Uterus (tissue), 4 donors: ENCODE results near the gene VGLL3. TPM values are rescaled to one million over a fixed set of nuclear protein-coding genes. Genes with fewer than 3 reads are reported as not detected.

ENCODE experiments used
- DNase-seq, 2 donors: peaks; one replicate each; pipeline ENCODE4 v3.0.0-alpha.2; 2019 to 2020
- H3K27ac ChIP-seq, 2 donors: fragments of 200-600 bp; sonication (generic); 1 replicate in 1 of 2; 2 replicates in 1 of 2; pipeline ENCODE4 v1.5.1; 2016 to 2018
- H3K27me3 ChIP-seq, 2 donors: fragments of 200-600 bp; sonication (generic); one replicate each; pipeline ENCODE4 v1.5.1; 2018 to 2019; ENCODE audit warnings: control low read depth in 1 of 2
- H3K36me3 ChIP-seq, 2 donors: fragments of 200-600 bp; sonication (generic); one replicate each; pipeline ENCODE4 v1.5.1; 2019; ENCODE audit warnings: control low read depth in 1 of 2
- H3K4me1 ChIP-seq, 2 donors: fragments of 200-600 bp; sonication (generic); one replicate each; pipeline ENCODE4 v1.5.1; 2018 to 2019; ENCODE audit warnings: control low read depth in 1 of 2
- H3K4me3 ChIP-seq, 2 donors: fragments of 200-600 bp; sonication (generic); 1 replicate in 1 of 2; 2 replicates in 1 of 2; pipeline ENCODE4 v1.5.1; 2018 to 2019; ENCODE audit warnings: mild to moderate bottlenecking in 1 of 2
- H3K9me3 ChIP-seq, 2 donors: fragments of 200-600 bp; sonication (generic); one replicate each; pipeline ENCODE4 v1.5.1; 2019; ENCODE audit warnings: control low read depth in 1 of 2
- POLR2A ChIP-seq, 2 donors: fragments of 450-650 bp; IDR thresholded peaks; one replicate each; pipeline ENCODE4 v1.6.1; 2016; ENCODE audit warnings: antibody characterized with exemption in 2 of 2, mild to moderate bottlenecking in 1 of 2, moderate library complexity in 1 of 2
- intact Hi-C: fragments of 100-400 bp; cut with DNase I; formaldehyde crosslinking; loops from one replicate; pipeline ENCODE4 v1.15.1; 2023; ENCODE audit warnings: low total_unique reads
- total RNA-seq, 4 donors: library from RNA; depleted of rRNA in 3 of 4; stranded (reverse); fragments of >200 nt in 3 of 4; gene quantifications; one replicate each; pipeline versions ENCODE4 v1.1.0 to v1.2.4, GENCODE V29; 2014 to 2023
- TF ChIP-seq, protein P1 (sequence below), 4 experiments: fragments of 200-600 bp in 2 of 4; fragments of 450-650 bp in 2 of 4; sonication (generic) in 2 of 4; IDR thresholded peaks; one replicate each; pipeline ENCODE4 v1.5.1; 2016 to 2019; ENCODE audit warnings: antibody characterized with exemption in 4 of 4, mild to moderate bottlenecking in 2 of 4, moderate library complexity in 1 of 4
- donor health status: DM: yes; HTN: yes; CAD: no.

VGLL3 gene
- total RNA-seq, 4 donors from 2014 or later: 11.3 to 37.5 (median 20.9) TPM

DNA sequence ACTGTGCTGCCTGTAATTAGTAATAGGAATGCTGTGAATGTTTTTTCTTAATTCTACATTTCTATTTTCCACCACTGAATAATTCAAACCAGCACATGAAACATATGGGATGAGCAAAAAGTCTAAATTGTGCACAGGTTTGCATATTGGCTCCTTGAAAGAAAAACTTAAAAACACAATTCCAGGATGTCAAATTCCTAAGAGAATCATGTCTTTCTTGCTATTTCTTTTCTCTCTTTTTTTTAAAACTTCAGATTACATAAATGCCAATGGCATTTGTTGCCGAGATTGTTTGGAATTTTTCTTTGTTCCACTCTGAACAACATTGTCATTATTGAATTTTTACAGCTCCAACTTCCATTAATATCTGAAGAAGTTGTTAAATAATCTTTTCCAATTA is 60.8 kb downstream of the VGLL3 start:
- TF ChIP-seq POLR2A (IDR thresholded peaks at IDR 0.05): no peak
- TF ChIP-seq, protein P1, sequence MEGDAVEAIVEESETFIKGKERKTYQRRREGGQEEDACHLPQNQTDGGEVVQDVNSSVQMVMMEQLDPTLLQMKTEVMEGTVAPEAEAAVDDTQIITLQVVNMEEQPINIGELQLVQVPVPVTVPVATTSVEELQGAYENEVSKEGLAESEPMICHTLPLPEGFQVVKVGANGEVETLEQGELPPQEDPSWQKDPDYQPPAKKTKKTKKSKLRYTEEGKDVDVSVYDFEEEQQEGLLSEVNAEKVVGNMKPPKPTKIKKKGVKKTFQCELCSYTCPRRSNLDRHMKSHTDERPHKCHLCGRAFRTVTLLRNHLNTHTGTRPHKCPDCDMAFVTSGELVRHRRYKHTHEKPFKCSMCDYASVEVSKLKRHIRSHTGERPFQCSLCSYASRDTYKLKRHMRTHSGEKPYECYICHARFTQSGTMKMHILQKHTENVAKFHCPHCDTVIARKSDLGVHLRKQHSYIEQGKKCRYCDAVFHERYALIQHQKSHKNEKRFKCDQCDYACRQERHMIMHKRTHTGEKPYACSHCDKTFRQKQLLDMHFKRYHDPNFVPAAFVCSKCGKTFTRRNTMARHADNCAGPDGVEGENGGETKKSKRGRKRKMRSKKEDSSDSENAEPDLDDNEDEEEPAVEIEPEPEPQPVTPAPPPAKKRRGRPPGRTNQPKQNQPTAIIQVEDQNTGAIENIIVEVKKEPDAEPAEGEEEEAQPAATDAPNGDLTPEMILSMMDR (IDR thresholded peaks at IDR 0.05): no peak
- intact Hi-C loops: no loop called here
- no peak for DNase-seq
- Histone ChIP-seq H3K4me1 (no peaks in the 10 kb centered on the region), H3K27me3 (no peaks in the 10 kb centered on the region), H3K27ac (no peak overlapping the region), H3K4me3 (no peak overlapping the region), H3K36me3 (no peaks in the 10 kb centered on the region), H3K9me3 (no peaks in the 10 kb centered on the region)

DNA sequence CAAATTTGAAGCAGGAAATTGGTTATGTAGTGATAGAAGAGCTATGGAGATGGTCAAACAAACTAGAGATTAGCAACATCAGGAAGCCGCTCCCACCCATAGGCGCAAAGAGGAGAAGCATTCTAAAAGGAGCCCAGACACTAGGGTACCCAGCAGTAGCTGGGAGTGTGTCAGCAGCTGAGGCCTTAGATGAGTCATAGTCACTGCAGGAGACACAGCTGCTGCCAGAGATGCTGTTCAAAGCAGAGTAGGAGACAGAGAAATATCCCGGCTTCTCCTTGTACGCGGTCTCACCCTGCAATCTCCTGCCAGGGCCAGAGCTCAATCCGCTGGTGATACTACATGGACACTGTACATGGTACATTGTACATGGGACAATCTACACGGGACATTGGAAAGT is 61.9 kb downstream of the VGLL3 start:
- no peak overlapping the region for H3K27ac ChIP-seq
- H3K9me3 ChIP-seq: no peaks in the 10 kb centered on the region
- no peak overlapping the region for H3K4me3 ChIP-seq
- TF ChIP-seq, protein P1 (IDR thresholded peaks at IDR 0.05): no peak
- no peak for TF ChIP-seq POLR2A (IDR thresholded peaks at IDR 0.05)
- no peaks in the 10 kb centered on the region for H3K27me3 ChIP-seq
- intact Hi-C loops: no loop called here
- no peak for DNase-seq
- H3K4me1 ChIP-seq: no peaks in the 10 kb centered on the region
- H3K36me3 ChIP-seq: no peaks in the 10 kb centered on the region

DNA sequence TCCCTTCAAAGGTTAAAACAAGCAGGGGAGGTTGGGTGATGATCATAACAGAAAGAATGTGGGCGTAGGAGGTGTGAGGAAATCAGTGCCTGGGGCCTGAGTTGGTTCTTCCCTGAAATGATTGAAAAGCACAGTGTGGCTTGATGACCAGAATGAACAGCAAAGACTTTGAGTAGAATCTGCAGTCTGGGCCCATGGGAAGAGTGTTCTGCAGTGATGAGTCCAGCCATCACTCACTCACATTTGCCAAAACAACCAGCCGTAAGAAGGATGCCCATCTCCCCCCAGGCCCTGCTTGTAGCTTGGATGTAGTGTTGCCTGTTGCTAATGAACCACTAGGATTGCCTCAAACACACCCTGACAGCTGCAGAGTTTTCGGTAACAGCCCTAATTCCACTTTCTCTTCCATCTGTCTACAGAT is 67.9 kb downstream of the VGLL3 start:
- Histone ChIP-seq H3K27ac (no peak overlapping the region), H3K9me3 (no peaks in the 10 kb centered on the region), H3K36me3 (no peaks in the 10 kb centered on the region), H3K4me3 (no peak overlapping the region), H3K4me1 (no peaks in the 10 kb centered on the region), H3K27me3 (no peaks in the 10 kb centered on the region)
- TF ChIP-seq, protein P1 (IDR thresholded peaks at IDR 0.05): no peak
- TF ChIP-seq POLR2A (IDR thresholded peaks at IDR 0.05): no peak
- intact Hi-C loops: no loop called here
- no peak for DNase-seq

DNA sequence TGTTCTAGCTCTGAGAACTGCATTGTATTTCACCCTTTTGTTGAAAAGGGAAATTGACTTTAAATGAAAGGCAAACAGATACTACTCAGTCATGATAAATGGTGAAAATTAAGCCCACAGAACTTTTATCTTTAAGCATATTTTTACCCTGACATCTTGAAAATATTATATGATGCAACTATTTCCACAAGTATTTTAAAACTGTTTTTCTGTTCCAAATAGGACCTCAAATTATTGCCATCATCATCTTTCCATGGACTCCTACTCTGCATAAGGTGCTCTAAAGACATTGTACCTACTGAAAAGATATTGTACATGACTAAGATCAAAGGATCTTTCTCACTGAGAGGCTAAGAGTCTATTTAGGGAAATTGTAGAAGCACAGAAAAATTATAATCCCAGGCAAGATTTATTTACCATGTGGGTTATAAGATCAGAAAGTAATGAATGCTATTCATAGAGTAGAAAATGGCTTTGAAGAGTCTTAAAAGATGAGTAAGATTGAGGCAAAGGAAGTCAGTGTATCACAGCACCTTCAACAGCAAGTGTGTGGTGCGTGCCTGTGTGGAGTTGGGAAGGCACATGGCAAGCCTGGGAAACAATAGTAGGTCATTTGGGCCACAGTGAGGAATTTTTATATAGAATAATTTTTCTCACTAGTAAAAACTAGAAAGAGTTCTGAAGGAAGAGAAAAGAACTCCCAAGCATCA is 68.8 kb downstream of the VGLL3 start:
- Histone ChIP-seq H3K4me1 (no peaks in the 10 kb centered on the region), H3K36me3 (no peaks in the 10 kb centered on the region), H3K27ac (no peak overlapping the region), H3K27me3 (no peaks in the 10 kb centered on the region), H3K9me3 (no peaks in the 10 kb centered on the region), H3K4me3 (no peak overlapping the region)
- intact Hi-C loops: no loop called here
- no peak for TF ChIP-seq POLR2A (IDR thresholded peaks at IDR 0.05)
- TF ChIP-seq, protein P1 (IDR thresholded peaks at IDR 0.05): no peak
- no peak for DNase-seq

DNA sequence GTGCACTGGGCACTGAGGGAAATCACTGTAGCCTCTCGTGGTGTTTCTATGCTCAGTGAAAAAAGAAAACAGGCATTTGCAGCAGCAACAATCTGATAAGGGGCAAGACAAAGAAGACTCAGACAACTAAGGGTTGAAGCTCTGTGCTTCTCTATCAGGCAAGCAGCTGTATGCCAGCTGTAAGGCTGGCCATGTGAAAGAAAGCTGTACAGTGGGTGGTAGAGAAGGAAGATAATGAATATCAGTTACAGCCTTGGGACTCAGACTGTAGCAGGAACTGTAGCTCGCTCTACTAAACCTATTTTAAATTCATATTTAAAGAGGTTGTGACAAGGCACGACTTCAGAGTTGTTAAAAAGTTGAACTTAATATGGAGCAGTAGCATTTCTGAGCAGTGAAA is 76.3 kb downstream of the VGLL3 start:
- DNase-seq: no peak
- H3K4me1 ChIP-seq: no peaks in the 10 kb centered on the region
- no peak overlapping the region for H3K27ac ChIP-seq
- no peaks in the 10 kb centered on the region for H3K27me3 ChIP-seq
- intact Hi-C loops: no loop called here
- TF ChIP-seq, protein P1 (IDR thresholded peaks at IDR 0.05): no peak
- TF ChIP-seq POLR2A (IDR thresholded peaks at IDR 0.05): no peak
- no peak overlapping the region for H3K4me3 ChIP-seq
- H3K36me3 ChIP-seq: no peaks in the 10 kb centered on the region
- H3K9me3 ChIP-seq: no peaks in the 10 kb centered on the region
